SU-DHL-6 (cell line): ENCODE results near the gene WNT7B.

Experiments
- EZH2phosphoT487 ChIP-seq: fragments of 200-600 bp; sonication (generic), shearing (Covaris generic); conservative IDR thresholded peaks from 2 replicates; pipeline ENCODE4 v1.6.1; 2018; ENCODE audit warnings: mild to moderate bottlenecking, antibody characterized with exemption, low read length, moderate library complexity, mixed read lengths
- TF ChIP-seq, protein P1 (sequence below): fragments of 200-600 bp; sonication (generic); IDR thresholded peaks from one replicate; pipeline ENCODE4 v1.5.1; 2017; ENCODE audit warnings: antibody characterized with exemption, mild to moderate bottlenecking, low read length, moderate library complexity; ENCODE audit not compliant: insufficient read depth, poor library complexity, severe bottlenecking

DNA sequence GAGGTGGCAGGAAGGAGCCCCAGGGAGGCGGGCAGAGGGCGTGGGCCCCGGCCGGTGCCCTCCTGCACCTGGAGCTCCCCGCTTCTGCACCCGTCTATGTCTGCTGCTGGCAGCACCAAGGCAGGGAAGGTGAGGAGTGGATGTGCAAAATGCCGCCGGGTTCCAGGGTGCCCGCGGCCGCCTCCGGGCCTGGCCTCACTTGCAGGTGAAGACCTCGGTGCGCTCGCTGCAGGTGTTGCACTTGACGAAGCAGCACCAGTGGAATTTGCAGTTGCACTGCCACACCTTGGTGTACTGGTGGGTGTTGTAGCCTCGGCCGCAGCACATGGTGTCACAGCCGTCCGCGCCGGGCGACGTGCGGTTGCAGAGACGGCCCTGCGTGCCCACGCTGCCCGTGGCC, 54.3 kb downstream of the WNT7B start:
- TF ChIP-seq, protein P1, sequence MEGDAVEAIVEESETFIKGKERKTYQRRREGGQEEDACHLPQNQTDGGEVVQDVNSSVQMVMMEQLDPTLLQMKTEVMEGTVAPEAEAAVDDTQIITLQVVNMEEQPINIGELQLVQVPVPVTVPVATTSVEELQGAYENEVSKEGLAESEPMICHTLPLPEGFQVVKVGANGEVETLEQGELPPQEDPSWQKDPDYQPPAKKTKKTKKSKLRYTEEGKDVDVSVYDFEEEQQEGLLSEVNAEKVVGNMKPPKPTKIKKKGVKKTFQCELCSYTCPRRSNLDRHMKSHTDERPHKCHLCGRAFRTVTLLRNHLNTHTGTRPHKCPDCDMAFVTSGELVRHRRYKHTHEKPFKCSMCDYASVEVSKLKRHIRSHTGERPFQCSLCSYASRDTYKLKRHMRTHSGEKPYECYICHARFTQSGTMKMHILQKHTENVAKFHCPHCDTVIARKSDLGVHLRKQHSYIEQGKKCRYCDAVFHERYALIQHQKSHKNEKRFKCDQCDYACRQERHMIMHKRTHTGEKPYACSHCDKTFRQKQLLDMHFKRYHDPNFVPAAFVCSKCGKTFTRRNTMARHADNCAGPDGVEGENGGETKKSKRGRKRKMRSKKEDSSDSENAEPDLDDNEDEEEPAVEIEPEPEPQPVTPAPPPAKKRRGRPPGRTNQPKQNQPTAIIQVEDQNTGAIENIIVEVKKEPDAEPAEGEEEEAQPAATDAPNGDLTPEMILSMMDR, result no peak
- TF ChIP-seq EZH2phosphoT487, result no peak
